K562 (cell line): ENCODE results near the gene ANAPC2. TPM values are rescaled to one million over a fixed set of nuclear protein-coding genes. Genes with fewer than 3 reads are reported as not detected.

Experiments used
- ARID4B ChIP-seq: sonication (generic); formaldehyde crosslinking; IDR thresholded peaks from 2 replicates; pipeline ENCODE4 v1.8.0; 2022; ENCODE audit warnings: mild to moderate bottlenecking, missing genetic modification reagents
- ID3 ChIP-seq, 2 experiments: fragments of 250-450 bp in 1 of 2; fragments of 450-650 bp in 1 of 2; sonication (Bioruptor Pico) in 1 of 2; IDR thresholded peaks; 2 replicates each; pipeline versions ENCODE4 v1.6.1 to v1.8.0; 2016 to 2021; ENCODE audit warnings: mild to moderate bottlenecking in 2 of 2, moderate library complexity in 2 of 2, missing compliant biosample characterization in 1 of 2, missing genetic modification characterization in 1 of 2
- PHF21A ChIP-seq: fragments of 450-650 bp; IDR thresholded peaks from 2 replicates; pipeline ENCODE4 v1.6.1; 2017; ENCODE audit warnings: low read depth, borderline replicate concordance
- RAD51 ChIP-seq: fragments of 450-650 bp; IDR thresholded peaks from 2 replicates; pipeline ENCODE4 v1.7.1; 2016; ENCODE audit warnings: low read depth, mild to moderate bottlenecking, borderline replicate concordance
- RNF2 ChIP-seq: sonication (generic); IDR thresholded peaks from 2 replicates; pipeline ENCODE4 v1.6.1; 2016
- ZBTB33 ChIP-seq: sonication (generic); formaldehyde crosslinking; IDR thresholded peaks from 2 replicates; pipeline ENCODE4 v1.8.1; 2023; ENCODE audit warnings: mild to moderate bottlenecking, missing genetic modification reagents
- polyA plus RNA-seq, 8 experiments: library from polyadenylated mRNA; depleted of rRNA in 4 of 8; stranded (reverse) in 5 of 8; unstranded in 3 of 8; fragments of >200 nt; fragmentation: Nextera tagmentation in 2 of 8; fragmentation: Illumina TruSeq in 1 of 8; extraction: Ambion mirVana in 2 of 8; extraction: Trizol in 1 of 8; gene quantifications; 2 replicates each; pipeline versions ENCODE4 v1.2.1 to v1.2.3, GENCODE V29; 2011 to 2014; ENCODE audit warnings: inconsistent platforms in 1 of 8, missing spikeins in 1 of 8
- total RNA-seq, 7 experiments: library from RNA; depleted of rRNA in 6 of 7; stranded (reverse); fragments of >200 nt in 6 of 7; fragmentation: Illumina TruSeq in 2 of 7; extraction: Trizol in 2 of 7; gene quantifications; 2 replicates each; pipeline versions ENCODE4 v1.2.1 to v1.2.3, GENCODE V29; 2011 to 2021; ENCODE audit warnings: low replicate concordance in 1 of 7
- TF ChIP-seq, protein P1 (sequence below): fragments of 450-650 bp; IDR thresholded peaks from 2 replicates; pipeline ENCODE4 v1.6.1; 2016; ENCODE audit warnings: mild to moderate bottlenecking, moderate library complexity

ANAPC2 gene
- total and polyA plus RNA-seq, 9 of the 15 experiments (the other 6 are each of a cell fraction or from before 2014, with no cell fraction given) = 0.11 to 56.5 (median 17.1) TPM; not detected in 1

GRCh38 chr9:137236238-137236935 lies 48.0 kb upstream of the ANAPC2 start (continued):
- TF ChIP-seq ARID4B (CRISPR knock-in tag) = peak; percentile 70
- peak; percentile 78 for TF ChIP-seq RAD51
- TF ChIP-seq, protein P1, sequence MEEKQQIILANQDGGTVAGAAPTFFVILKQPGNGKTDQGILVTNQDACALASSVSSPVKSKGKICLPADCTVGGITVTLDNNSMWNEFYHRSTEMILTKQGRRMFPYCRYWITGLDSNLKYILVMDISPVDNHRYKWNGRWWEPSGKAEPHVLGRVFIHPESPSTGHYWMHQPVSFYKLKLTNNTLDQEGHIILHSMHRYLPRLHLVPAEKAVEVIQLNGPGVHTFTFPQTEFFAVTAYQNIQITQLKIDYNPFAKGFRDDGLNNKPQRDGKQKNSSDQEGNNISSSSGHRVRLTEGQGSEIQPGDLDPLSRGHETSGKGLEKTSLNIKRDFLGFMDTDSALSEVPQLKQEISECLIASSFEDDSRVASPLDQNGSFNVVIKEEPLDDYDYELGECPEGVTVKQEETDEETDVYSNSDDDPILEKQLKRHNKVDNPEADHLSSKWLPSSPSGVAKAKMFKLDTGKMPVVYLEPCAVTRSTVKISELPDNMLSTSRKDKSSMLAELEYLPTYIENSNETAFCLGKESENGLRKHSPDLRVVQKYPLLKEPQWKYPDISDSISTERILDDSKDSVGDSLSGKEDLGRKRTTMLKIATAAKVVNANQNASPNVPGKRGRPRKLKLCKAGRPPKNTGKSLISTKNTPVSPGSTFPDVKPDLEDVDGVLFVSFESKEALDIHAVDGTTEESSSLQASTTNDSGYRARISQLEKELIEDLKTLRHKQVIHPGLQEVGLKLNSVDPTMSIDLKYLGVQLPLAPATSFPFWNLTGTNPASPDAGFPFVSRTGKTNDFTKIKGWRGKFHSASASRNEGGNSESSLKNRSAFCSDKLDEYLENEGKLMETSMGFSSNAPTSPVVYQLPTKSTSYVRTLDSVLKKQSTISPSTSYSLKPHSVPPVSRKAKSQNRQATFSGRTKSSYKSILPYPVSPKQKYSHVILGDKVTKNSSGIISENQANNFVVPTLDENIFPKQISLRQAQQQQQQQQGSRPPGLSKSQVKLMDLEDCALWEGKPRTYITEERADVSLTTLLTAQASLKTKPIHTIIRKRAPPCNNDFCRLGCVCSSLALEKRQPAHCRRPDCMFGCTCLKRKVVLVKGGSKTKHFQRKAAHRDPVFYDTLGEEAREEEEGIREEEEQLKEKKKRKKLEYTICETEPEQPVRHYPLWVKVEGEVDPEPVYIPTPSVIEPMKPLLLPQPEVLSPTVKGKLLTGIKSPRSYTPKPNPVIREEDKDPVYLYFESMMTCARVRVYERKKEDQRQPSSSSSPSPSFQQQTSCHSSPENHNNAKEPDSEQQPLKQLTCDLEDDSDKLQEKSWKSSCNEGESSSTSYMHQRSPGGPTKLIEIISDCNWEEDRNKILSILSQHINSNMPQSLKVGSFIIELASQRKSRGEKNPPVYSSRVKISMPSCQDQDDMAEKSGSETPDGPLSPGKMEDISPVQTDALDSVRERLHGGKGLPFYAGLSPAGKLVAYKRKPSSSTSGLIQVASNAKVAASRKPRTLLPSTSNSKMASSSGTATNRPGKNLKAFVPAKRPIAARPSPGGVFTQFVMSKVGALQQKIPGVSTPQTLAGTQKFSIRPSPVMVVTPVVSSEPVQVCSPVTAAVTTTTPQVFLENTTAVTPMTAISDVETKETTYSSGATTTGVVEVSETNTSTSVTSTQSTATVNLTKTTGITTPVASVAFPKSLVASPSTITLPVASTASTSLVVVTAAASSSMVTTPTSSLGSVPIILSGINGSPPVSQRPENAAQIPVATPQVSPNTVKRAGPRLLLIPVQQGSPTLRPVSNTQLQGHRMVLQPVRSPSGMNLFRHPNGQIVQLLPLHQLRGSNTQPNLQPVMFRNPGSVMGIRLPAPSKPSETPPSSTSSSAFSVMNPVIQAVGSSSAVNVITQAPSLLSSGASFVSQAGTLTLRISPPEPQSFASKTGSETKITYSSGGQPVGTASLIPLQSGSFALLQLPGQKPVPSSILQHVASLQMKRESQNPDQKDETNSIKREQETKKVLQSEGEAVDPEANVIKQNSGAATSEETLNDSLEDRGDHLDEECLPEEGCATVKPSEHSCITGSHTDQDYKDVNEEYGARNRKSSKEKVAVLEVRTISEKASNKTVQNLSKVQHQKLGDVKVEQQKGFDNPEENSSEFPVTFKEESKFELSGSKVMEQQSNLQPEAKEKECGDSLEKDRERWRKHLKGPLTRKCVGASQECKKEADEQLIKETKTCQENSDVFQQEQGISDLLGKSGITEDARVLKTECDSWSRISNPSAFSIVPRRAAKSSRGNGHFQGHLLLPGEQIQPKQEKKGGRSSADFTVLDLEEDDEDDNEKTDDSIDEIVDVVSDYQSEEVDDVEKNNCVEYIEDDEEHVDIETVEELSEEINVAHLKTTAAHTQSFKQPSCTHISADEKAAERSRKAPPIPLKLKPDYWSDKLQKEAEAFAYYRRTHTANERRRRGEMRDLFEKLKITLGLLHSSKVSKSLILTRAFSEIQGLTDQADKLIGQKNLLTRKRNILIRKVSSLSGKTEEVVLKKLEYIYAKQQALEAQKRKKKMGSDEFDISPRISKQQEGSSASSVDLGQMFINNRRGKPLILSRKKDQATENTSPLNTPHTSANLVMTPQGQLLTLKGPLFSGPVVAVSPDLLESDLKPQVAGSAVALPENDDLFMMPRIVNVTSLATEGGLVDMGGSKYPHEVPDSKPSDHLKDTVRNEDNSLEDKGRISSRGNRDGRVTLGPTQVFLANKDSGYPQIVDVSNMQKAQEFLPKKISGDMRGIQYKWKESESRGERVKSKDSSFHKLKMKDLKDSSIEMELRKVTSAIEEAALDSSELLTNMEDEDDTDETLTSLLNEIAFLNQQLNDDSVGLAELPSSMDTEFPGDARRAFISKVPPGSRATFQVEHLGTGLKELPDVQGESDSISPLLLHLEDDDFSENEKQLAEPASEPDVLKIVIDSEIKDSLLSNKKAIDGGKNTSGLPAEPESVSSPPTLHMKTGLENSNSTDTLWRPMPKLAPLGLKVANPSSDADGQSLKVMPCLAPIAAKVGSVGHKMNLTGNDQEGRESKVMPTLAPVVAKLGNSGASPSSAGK = no peak
- peak; percentile 85 for TF ChIP-seq ZBTB33 (CRISPR knock-in tag)
- peak; percentile 73; the same call in 1 of the 2 replicates for TF ChIP-seq RNF2
- TF ChIP-seq ID3 (CRISPR knock-in tag; IDR thresholded peaks at IDR 0.05) = no peak
- peak; percentile 84 for TF ChIP-seq ID3 (tag; IDR thresholded peaks at IDR 0.05)
- TF ChIP-seq PHF21A = 0 out of 2 replicates have a peak, but pooled peaks have one; percentile 56
